GM04503 (cell line): ENCODE measurements around the gene DONSON.
"Not testable (repeated sequence)": the region's sequence is repeated elsewhere in the genome, so short reads cannot be mapped to it uniquely, and the experiment has no call there.

Source experiments
- DNase-seq: peaks from one replicate; pipeline ENCODE4 v3.0.0-alpha.2; 2012; ENCODE audit warnings: low read depth

Gene DONSON, protein sequence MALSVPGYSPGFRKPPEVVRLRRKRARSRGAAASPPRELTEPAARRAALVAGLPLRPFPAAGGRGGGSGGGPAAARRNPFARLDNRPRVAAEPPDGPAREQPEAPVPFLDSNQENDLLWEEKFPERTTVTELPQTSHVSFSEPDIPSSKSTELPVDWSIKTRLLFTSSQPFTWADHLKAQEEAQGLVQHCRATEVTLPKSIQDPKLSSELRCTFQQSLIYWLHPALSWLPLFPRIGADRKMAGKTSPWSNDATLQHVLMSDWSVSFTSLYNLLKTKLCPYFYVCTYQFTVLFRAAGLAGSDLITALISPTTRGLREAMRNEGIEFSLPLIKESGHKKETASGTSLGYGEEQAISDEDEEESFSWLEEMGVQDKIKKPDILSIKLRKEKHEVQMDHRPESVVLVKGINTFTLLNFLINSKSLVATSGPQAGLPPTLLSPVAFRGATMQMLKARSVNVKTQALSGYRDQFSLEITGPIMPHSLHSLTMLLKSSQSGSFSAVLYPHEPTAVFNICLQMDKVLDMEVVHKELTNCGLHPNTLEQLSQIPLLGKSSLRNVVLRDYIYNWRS

GRCh38 chr21:33588485-33589335, at the start of gene DONSON:
TSS of gene DONSON (minus strand) at chr21:33588684. CDS start at chr21:33588641, 43 bp downstream.
- peak; percentile 37 for DNase-seq

GRCh38 chr21:33634254-33634653, 45.8 kb upstream of the DONSON start:
- no peak for DNase-seq

- not testable (repeated sequence) for DNase-seq
These were observed 37.7 kb upstream of the DONSON start for GRCh38 chr21:33626151-33626550.

DNA sequence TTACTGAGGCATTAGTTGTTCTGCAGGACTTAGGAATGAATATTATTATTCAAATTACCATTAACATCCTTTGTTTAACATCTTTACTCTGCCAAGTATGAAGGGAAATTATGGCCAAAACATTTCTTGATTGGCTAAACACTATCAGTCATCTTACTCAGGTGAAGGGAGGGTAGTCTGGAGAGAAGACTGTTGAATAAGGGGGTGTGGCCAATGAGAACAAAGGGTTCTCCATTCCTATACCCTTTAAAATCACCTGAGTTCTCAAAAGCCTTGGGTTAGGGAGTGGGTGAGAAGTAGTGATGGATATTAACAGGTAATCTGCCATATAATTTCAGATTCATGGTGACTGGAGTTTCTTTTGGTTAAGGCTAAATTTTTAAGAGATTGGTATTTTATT, 33.8 kb upstream of the DONSON start:
- no peak for DNase-seq

DNA sequence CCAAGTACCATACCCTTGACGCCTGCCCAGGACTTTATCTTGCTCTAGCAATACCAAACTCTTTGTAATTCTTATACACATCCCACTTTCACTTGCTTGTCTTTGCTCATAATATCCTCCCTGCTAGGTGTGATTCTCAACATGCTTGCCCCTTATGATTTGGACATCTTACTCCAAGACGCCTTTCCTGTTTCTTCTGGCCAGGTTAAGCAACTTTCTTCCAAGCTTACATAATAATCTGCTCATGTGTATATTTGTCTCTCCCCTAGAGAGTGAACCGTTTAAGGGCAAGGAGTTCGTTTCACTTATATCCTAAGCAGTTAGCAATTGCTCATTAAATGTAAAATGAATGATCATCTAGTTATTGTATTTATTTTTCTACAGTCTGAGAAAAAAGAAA, 31.2 kb upstream of the DONSON start:
- no peak for DNase-seq

DNA sequence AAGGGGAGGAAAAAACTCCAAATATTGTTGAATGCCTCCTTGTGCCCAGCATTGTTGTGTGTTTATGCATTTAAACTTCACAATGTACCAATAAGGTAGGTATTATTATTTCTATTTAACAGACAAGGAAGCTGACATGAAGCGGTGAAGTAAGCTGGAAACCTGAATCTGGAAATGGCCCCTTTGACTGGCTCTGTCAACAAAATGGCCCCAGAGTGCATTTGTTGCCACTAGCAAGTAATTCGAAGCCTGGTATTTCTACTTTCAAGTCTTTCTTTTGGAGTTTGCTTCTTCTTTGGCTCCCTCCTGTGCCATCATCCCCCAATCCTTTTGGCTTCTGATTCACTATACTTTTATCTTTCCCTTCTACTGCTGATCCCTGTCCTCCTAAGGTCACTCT, 29.9 kb upstream of the DONSON start:
- DNase-seq: no peak

DNA sequence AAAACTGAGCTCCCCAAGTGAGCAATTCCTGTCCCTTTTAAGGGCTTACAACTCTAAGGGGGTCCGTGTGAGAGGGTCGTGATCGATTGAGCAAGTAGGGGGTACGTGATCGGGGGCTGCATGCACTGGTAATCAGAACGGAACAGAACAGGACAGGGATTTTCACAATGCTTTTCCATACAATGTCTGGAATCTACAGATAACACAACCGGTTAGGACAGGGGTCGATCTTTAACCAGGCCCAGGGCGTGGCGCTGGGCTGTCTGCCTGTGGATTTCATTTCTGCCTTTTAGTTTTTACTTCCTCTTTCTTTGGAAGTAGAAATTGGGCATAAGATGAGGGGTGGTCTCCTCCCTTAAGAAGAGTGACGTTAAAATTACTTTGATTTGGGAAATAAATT, 29.1 kb upstream of the DONSON start:
- not testable (repeated sequence) for DNase-seq

GRCh38 chr21:33611006-33611744, 22.7 kb upstream of the DONSON start:
- no peak for DNase-seq

DNA sequence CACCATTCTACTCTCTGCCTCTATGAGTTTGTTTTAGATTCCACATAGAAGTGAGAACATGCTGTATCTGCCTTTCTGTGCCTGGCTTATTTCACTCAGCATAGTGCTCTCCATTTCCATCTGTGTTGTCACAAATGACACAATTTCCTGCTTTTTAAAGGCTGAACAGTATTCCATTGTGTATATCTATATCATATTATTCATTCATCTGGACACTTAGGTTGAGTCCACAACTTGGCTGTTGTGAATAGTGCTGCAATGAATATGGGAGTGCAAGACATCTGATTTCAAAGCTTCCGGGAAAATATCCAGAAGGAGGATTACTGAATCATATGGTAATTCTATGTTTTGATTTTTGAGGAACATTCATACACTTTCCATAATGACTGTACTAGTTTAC, 20.1 kb upstream of the DONSON start:
- no peak for DNase-seq

- DNase-seq: no peak
These were observed 9.6 kb upstream of the DONSON start for GRCh38 chr21:33598051-33598450.

DNA sequence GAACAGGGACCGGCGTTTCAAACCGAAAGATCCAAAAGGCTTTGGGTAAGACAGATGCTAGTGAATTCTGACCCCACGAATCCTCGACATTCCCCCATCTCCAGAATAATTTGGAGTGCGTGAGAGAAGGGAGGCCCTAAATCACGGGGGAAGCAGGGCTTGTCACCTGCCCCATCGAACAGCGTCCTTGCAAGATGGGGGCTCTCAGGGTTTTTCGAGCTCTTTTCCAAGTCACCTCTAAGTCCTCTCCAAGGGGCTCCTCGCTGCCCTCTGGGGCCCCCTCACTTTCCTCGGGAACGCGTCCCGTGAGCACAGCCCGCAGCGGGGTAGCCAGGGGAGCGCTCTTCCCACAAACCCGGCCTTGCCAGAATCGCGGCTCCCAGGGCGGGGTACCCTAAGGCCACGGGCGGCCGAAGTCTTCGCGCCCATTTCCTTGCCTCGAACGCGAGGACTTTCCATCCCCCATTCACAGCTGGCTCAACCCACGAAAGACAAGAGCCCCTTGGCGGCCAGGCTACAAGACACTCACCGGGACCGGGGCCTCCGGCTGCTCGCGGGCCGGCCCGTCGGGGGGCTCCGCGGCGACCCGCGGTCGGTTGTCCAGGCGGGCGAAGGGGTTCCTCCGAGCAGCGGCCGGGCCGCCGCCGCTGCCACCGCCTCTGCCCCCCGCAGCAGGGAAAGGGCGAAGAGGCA, 546 bp downstream of the DONSON start:
- DNase-seq: no peak

GRCh38 chr21:33586927-33587326, 1.6 kb downstream of the DONSON start:
- DNase-seq: no peak

DNA sequence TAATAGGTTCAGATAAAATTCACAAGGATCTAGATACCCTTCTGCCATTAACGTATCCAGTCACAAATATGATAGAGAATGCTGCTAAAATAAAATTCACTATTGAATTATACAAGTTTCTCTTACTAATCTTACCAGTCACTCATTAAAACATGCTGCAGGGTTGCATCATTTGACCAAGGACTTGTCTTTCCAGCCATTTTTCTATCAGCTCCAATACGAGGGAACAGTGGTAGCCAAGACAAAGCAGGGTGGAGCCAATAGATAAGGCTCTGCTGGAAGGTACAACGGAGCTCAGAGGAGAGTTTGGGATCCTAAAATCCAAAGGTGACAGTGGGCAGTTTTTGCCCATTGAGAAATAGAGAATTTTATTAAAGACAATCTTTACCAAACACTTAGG, 4.0 kb downstream of the DONSON start:
- no peak for DNase-seq

- no peak for DNase-seq
These were observed 9.4 kb downstream of the DONSON start for GRCh38 chr21:33578959-33579542.

GRCh38 chr21:33578214-33578613, 10.3 kb downstream of the DONSON start:
- peak; percentile 49 for DNase-seq

DNA sequence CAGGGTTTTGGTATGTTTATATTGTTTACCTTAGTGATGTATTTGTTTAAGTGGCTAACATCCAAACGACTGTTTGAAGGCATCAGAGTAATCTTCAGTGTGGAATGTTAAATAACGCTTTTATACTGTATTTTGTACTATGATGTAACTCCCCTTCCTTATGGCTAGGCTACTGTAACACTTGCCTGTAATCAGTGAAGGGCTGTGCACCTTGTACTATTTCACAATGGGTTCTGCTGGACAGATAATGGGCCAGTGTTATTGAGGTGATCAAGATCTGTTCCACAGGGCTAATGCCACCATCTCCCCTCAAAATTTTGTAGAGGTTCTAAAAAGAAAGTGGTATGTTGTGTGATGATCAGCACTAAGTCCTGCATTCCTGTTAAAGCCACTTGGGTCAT, 11.7 kb downstream of the DONSON start:
- DNase-seq: not testable (repeated sequence)

- DNase-seq: no peak
These were observed 16.1 kb downstream of the DONSON start for GRCh38 chr21:33572350-33572749.

DNA sequence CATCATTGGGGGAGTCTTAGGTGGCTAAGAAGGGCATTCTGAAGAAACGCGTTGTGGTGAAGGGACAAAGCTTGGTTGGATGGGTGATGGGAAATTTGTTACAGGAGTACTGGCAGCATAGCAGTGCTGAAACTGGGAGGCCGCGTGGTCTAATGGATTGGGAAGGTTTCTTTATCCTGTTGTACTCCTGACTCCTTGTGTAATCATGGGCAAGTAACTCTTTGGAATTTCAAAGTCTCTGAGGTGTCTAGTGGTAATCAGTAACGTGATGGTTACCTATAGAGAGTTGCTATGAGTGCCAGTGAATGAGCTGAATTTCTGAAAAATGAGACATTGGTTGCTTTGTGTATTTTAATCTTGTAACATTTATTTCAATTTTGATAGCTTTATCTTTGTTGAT, 18.5 kb downstream of the DONSON start:
- no peak for DNase-seq

- no peak for DNase-seq
These were observed 20.0 kb downstream of the DONSON start for GRCh38 chr21:33568448-33568847.

DNA sequence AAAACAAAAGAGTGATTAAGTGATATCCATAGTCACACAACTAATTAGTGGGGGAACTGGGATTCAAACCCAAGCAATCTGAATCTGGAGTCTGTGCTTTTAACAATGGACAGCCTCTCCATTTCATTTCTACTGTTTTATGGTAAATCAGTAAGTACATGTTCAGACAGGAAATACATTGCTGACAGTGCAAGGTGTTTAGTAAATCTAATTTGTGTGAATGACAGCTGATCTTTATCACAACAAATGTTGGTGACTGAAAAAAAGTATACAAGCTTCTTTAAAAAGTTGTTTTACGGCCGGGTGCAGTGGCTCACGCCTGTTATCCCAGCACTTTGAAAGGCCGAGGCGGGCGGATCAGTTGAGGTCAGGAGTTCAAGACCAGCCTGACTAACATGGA, 20.6 kb downstream of the DONSON start:
- no peak for DNase-seq

DNA sequence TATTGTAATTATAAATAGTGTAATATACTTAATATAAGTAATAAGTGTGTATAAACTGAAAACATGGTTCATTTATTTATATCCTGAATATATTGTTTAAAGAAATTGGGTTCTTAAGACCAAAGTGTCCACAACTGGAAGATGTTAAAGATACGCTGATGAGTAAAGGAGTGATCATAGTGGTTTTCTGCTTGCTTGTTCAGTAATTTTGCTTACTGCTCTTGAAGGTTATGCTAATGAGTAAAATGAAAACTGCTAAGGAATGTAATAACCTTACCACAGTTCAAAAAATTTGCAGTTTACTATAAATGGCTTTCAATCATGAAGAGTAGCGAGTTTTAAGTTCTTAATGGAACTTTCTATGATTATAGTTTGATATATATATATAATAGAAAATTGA, 22.0 kb downstream of the DONSON start:
- no peak for DNase-seq
